Measurements from ENCODE around the gene ZFP1. TPM values are rescaled to one million over a fixed set of nuclear protein-coding genes. Genes with fewer than 3 reads are reported as not detected.
"Not testable (repeated sequence)": the region's sequence is repeated elsewhere in the genome, so short reads cannot be mapped to it uniquely, and the experiment has no call there.

The ZFP1 gene
- total RNA-seq, 2 donors from 2014 or later: 10.4 to 13.3 TPM

- peak; percentile 69 for DNase-seq
Measured at GRCh38 chr16:75203667-75204409, 55.5 kb downstream of the ZFP1 start.

DNA sequence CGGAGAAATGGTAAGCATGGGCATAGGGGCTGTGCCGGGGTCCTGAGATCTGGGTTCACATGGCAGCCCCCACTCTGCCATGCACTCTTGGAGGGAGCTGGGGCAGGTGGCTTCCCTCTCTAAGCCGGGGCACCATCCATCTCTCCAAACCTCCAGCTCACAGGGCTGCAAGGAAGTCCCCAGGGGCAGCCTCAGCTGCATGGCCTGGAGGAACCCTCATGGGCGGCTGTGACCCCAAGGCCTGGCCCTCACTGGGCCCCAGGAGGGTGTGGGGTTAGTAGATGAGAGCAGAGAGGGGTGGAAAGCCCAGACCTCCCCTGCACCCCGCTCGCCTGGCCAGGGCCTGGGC is 56.1 kb downstream of the ZFP1 start:
- WGBS, 2 experiments (ENCODE audit: insufficient coverage in 1 of 2, insufficient read length in 1 of 2): 96 to 100% methylated on average over 2 to 4 of the region's 6 CpGs
- no peak for DNase-seq
- no peak overlapping the region for H3K4me3 Mint-ChIP-seq
- Histone ChIP-seq H3K27ac (ENCODE audit: low read depth, low read length) (no peak overlapping the region), H3K27me3 (ENCODE audit: control insufficient read depth, insufficient read depth, low read length, poor library complexity, severe bottlenecking) (no peaks in the 10 kb centered on the region), H3K4me3 (ENCODE audit: low read length) (no peak overlapping the region), H3K4me1 (ENCODE audit: control insufficient read depth, insufficient read depth, low read length) (no peaks in the 10 kb centered on the region), H3K9me3 (ENCODE audit: control insufficient read depth, low read length) (no peaks in the 10 kb centered on the region), H3K36me3 (ENCODE audit: control insufficient read depth, insufficient read depth, low read length) (no peaks in the 10 kb centered on the region), H3K9ac (ENCODE audit: extremely low read depth, low read length, poor library complexity, severe bottlenecking) (no peak overlapping the region)
- H3K27ac Mint-ChIP-seq: peak overlapping the region; percentile 72
- H3K27me3 Mint-ChIP-seq (ENCODE audit: insufficient read depth): no peaks in the 10 kb centered on the region
- no peaks in the 10 kb centered on the region for H3K36me3 Mint-ChIP-seq (ENCODE audit: low read depth)
- H3K4me1 Mint-ChIP-seq: peaks cover 12% of the 10 kb centered on the region
- H3K9me3 Mint-ChIP-seq: no peaks in the 10 kb centered on the region
- TF ChIP-seq CTCF (conservative IDR thresholded peaks at IDR 0.05): no peak

More at GRCh38 chr16:75203667-75204409, 55.5 kb downstream of the ZFP1 start:
- H3K4me3 Mint-ChIP-seq: no peak overlapping the region
- H3K9me3 Mint-ChIP-seq: no peaks in the 10 kb centered on the region
- no peaks in the 10 kb centered on the region for H3K27me3 Mint-ChIP-seq (ENCODE audit: insufficient read depth)
- H3K27me3 ChIP-seq (ENCODE audit: control insufficient read depth, insufficient read depth, low read length, poor library complexity, severe bottlenecking): no peaks in the 10 kb centered on the region
- WGBS, 2 experiments (ENCODE audit: insufficient coverage in 1 of 2, insufficient read length in 1 of 2): 80% methylated on average over 10 to 13 of the region's 13 CpGs
- no peaks in the 10 kb centered on the region for H3K4me1 ChIP-seq (ENCODE audit: control insufficient read depth, insufficient read depth, low read length)
- no peak overlapping the region for H3K9ac ChIP-seq (ENCODE audit: extremely low read depth, low read length, poor library complexity, severe bottlenecking)
- H3K27ac ChIP-seq (ENCODE audit: low read depth, low read length): no peak overlapping the region
- no peaks in the 10 kb centered on the region for H3K9me3 ChIP-seq (ENCODE audit: control insufficient read depth, low read length)
- TF ChIP-seq CTCF (conservative IDR thresholded peaks at IDR 0.05): peak; percentile 43
- H3K27ac Mint-ChIP-seq: peak overlapping the region; percentile 72
- H3K4me1 Mint-ChIP-seq: peaks cover 12% of the 10 kb centered on the region
- no peak overlapping the region for H3K4me3 ChIP-seq (ENCODE audit: low read length)
- no peaks in the 10 kb centered on the region for H3K36me3 ChIP-seq (ENCODE audit: control insufficient read depth, insufficient read depth, low read length)
- no peaks in the 10 kb centered on the region for H3K36me3 Mint-ChIP-seq (ENCODE audit: low read depth)

DNA sequence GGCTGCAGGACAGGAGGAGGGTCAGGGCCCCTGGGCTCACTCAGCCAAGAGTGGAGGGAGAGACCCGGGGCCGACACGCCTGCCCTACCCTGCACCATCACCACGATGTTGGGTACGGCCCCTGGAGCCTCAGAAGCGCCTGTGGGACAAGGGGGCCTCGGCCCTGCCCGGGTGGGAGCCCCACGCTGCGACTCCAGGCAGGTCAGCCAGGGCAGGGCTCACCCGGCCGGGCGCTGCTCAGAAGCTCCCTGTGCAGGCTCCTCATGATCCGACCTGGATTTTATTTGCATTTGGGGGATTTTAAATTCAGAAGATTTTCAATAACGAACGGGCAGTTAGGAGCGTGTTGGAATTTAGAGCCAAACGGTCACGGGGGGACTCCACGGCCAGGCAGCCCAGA is 56.6 kb downstream of the ZFP1 start:
- not testable (repeated sequence) for H3K9me3 ChIP-seq (ENCODE audit: control insufficient read depth, low read length); H3K4me1 ChIP-seq (ENCODE audit: control insufficient read depth, insufficient read depth, low read length); H3K36me3 Mint-ChIP-seq (ENCODE audit: low read depth); DNase-seq; H3K36me3 ChIP-seq (ENCODE audit: control insufficient read depth, insufficient read depth, low read length); H3K4me3 Mint-ChIP-seq; H3K27me3 Mint-ChIP-seq (ENCODE audit: insufficient read depth); H3K9ac ChIP-seq (ENCODE audit: extremely low read depth, low read length, poor library complexity, severe bottlenecking); H3K27me3 ChIP-seq (ENCODE audit: control insufficient read depth, insufficient read depth, low read length, poor library complexity, severe bottlenecking); H3K27ac ChIP-seq (ENCODE audit: low read depth, low read length); H3K4me3 ChIP-seq (ENCODE audit: low read length); H3K27ac Mint-ChIP-seq; H3K9me3 Mint-ChIP-seq
- H3K4me1 Mint-ChIP-seq: peaks cover 12% of the 10 kb centered on the region
- WGBS, 2 experiments (ENCODE audit: insufficient coverage in 1 of 2, insufficient read length in 1 of 2): no CpG with 5 or more reads among the region's 20 CpGs

DNA sequence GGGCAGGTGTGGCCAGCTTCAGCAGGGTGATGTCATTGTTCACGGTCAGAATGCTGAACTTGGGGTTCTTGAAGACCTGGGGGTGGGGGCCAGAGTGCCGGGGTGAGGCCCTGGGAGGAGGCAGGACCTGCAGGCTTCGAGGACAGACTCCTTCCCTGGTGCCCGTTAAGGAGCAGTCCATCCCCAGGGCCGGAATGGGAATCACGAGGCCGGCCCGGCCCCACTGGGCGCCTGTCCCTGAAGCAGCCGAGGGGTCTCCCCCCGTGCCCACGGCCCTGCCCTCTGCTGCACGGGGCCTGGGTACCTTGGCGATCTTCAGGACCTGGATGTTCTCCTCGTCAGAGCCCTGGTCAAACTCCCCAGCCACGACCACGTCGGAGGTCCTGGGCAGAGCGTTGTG is 57.1 kb downstream of the ZFP1 start:
- H3K9me3 ChIP-seq (ENCODE audit: control insufficient read depth, low read length); H3K27ac ChIP-seq (ENCODE audit: low read depth, low read length): not testable (repeated sequence)

GRCh38 chr16:75205961-75206748 is 57.8 kb downstream of the ZFP1 start:
- not testable (repeated sequence) for H3K36me3 Mint-ChIP-seq (ENCODE audit: low read depth); H3K9me3 ChIP-seq (ENCODE audit: control insufficient read depth, low read length); H3K27ac ChIP-seq (ENCODE audit: low read depth, low read length); H3K9ac ChIP-seq (ENCODE audit: extremely low read depth, low read length, poor library complexity, severe bottlenecking); H3K27ac Mint-ChIP-seq; DNase-seq; H3K36me3 ChIP-seq (ENCODE audit: control insufficient read depth, insufficient read depth, low read length); H3K9me3 Mint-ChIP-seq; H3K4me3 Mint-ChIP-seq; H3K4me3 ChIP-seq (ENCODE audit: low read length); H3K27me3 ChIP-seq (ENCODE audit: control insufficient read depth, insufficient read depth, low read length, poor library complexity, severe bottlenecking); H3K27me3 Mint-ChIP-seq (ENCODE audit: insufficient read depth); H3K4me1 ChIP-seq (ENCODE audit: control insufficient read depth, insufficient read depth, low read length)
- peaks cover 12% of the 10 kb centered on the region for H3K4me1 Mint-ChIP-seq
- 89 to 96% methylated on average over 13 to 19 of the region's 25 CpGs for WGBS, 2 experiments (ENCODE audit: insufficient coverage in 1 of 2, insufficient read length in 1 of 2)

More for the DNA sequence above, 57.1 kb downstream of the ZFP1 start:
- H3K27me3 ChIP-seq (ENCODE audit: control insufficient read depth, insufficient read depth, low read length, poor library complexity, severe bottlenecking); H3K36me3 Mint-ChIP-seq (ENCODE audit: low read depth); H3K4me1 ChIP-seq (ENCODE audit: control insufficient read depth, insufficient read depth, low read length); H3K4me3 ChIP-seq (ENCODE audit: low read length); H3K36me3 ChIP-seq (ENCODE audit: control insufficient read depth, insufficient read depth, low read length); H3K9ac ChIP-seq (ENCODE audit: extremely low read depth, low read length, poor library complexity, severe bottlenecking); H3K9me3 Mint-ChIP-seq; H3K4me3 Mint-ChIP-seq; H3K27ac Mint-ChIP-seq; H3K27me3 Mint-ChIP-seq (ENCODE audit: insufficient read depth); DNase-seq: not testable (repeated sequence)
- 94% methylated on average over 7 of the region's 19 CpGs; no CpG with 5 or more reads in 1 of the 2 experiments for WGBS, 2 experiments (ENCODE audit: insufficient coverage in 1 of 2, insufficient read length in 1 of 2)
- H3K4me1 Mint-ChIP-seq: peaks cover 12% of the 10 kb centered on the region

All from endodermal cell (in vitro differentiated cells).